DOHH2 (cell line): ENCODE data around the gene NEU1.
"Not testable (repeated sequence)": the region's sequence is repeated elsewhere in the genome, so short reads cannot be mapped to it uniquely, and the experiment has no call there.

Source experiments
- CTCF ChIP-seq: fragments of 200-600 bp; sonication (generic); IDR thresholded peaks from one replicate; pipeline ENCODE4 v1.5.1; 2014; ENCODE audit warnings: antibody characterized with exemption, mild to moderate bottlenecking, low read depth, low read length; ENCODE audit not compliant: poor library complexity, severe bottlenecking
- EZH2phosphoT487 ChIP-seq: fragments of 200-600 bp; sonication (generic); IDR thresholded peaks from 2 replicates; pipeline ENCODE4 v1.6.1; 2017; ENCODE audit warnings: borderline replicate concordance, mild to moderate bottlenecking, antibody characterized with exemption, low read length, moderate library complexity, mixed read lengths

GRCh38 chr6:31906727-31907126, 44.1 kb upstream of the NEU1 start:
- not testable (repeated sequence) for TF ChIP-seq CTCF, EZH2phosphoT487
